Cardiac muscle cell (in vitro differentiated cells and primary cell): ENCODE results near the gene ILDR2. TPM values are rescaled to one million over a fixed set of nuclear protein-coding genes. Genes with fewer than 3 reads are reported as not detected.

Source experiments
- DNase-seq, 2 donors: peaks; one replicate each; pipeline versions ENCODE4 v3.0.0 to v3.0.0-alpha.2; 2010 to 2017; ENCODE audit warnings: low read depth in 1 of 2, low spot score in 1 of 2
- H3K27ac ChIP-seq: fragments of 200-600 bp; sonication (generic); 2 replicates; pipeline ENCODE4 v1.5.1; 2016
- H3K27me3 ChIP-seq: fragments of 200-600 bp; sonication (generic); 2 replicates; pipeline ENCODE4 v1.6.0; 2016; ENCODE audit warnings: control low read depth
- H3K36me3 ChIP-seq: fragments of 200-600 bp; sonication (generic); 2 replicates; pipeline ENCODE4 v1.5.1; 2016; ENCODE audit warnings: control low read depth
- H3K4me1 ChIP-seq: fragments of 200-600 bp; sonication (generic); 2 replicates; pipeline ENCODE4 v1.8.1; 2017; ENCODE audit warnings: low read depth, mild to moderate bottlenecking, mixed run types
- H3K4me3 ChIP-seq: fragments of 200-600 bp; sonication (generic); 2 replicates; pipeline ENCODE4 v1.5.1; 2016; ENCODE audit warnings: mild to moderate bottlenecking
- H3K9me3 ChIP-seq: fragments of 200-600 bp; sonication (generic); 2 replicates; pipeline ENCODE4 v1.5.1; 2017; ENCODE audit warnings: low read depth, mild to moderate bottlenecking, control low read depth
- polyA plus RNA-seq: library from polyadenylated mRNA; unstranded; fragments of >200 nt; fragmentation: Nextera tagmentation; extraction: Ambion mirVana; gene quantifications from 2 replicates; pipeline ENCODE4 v1.2.1, GENCODE V29; 2016
- total RNA-seq: library from RNA; depleted of rRNA; stranded (reverse); fragments of >200 nt; gene quantifications from 2 replicates; pipeline ENCODE4 v1.2.3, GENCODE V29; 2016
- TF ChIP-seq, protein P1 (sequence below): IDR thresholded peaks from 2 replicates; pipeline ENCODE4 v1.5.1; 2012; ENCODE audit warnings: low read depth, mild to moderate bottlenecking, low read length

The ILDR2 gene
- total and polyA plus RNA-seq, 2 experiments from 2014 or later: 3.3 to 12.3 TPM

DNA sequence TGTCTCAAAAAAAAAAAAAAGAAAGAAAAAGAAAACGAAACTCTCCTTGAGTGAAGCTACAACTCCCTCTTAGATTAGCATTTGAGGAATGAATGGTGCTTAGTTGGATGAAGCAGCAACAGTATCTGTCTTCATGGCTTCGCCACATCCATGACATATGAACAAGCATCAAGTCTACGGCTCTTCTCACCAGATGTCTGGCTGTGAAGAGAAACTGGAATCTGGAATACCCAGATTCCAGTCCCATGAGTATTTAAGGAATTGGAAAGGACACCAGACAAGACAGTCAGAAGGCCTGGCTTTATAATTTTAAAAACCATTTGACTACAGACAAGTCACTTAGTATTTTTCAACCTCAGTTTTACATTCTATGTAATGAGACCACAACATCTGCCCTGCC lies 61.2 kb downstream of the ILDR2 start:
- Histone ChIP-seq H3K27me3 (peaks cover 5% of the 10 kb centered on the region), H3K27ac (no peak overlapping the region), H3K4me3 (no peak overlapping the region), H3K9me3 (no peaks in the 10 kb centered on the region), H3K4me1 (peaks cover 7% of the 10 kb centered on the region), H3K36me3 (no peaks in the 10 kb centered on the region)
- DNase-seq: no peak
- TF ChIP-seq, protein P1, sequence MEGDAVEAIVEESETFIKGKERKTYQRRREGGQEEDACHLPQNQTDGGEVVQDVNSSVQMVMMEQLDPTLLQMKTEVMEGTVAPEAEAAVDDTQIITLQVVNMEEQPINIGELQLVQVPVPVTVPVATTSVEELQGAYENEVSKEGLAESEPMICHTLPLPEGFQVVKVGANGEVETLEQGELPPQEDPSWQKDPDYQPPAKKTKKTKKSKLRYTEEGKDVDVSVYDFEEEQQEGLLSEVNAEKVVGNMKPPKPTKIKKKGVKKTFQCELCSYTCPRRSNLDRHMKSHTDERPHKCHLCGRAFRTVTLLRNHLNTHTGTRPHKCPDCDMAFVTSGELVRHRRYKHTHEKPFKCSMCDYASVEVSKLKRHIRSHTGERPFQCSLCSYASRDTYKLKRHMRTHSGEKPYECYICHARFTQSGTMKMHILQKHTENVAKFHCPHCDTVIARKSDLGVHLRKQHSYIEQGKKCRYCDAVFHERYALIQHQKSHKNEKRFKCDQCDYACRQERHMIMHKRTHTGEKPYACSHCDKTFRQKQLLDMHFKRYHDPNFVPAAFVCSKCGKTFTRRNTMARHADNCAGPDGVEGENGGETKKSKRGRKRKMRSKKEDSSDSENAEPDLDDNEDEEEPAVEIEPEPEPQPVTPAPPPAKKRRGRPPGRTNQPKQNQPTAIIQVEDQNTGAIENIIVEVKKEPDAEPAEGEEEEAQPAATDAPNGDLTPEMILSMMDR: no peak

DNA sequence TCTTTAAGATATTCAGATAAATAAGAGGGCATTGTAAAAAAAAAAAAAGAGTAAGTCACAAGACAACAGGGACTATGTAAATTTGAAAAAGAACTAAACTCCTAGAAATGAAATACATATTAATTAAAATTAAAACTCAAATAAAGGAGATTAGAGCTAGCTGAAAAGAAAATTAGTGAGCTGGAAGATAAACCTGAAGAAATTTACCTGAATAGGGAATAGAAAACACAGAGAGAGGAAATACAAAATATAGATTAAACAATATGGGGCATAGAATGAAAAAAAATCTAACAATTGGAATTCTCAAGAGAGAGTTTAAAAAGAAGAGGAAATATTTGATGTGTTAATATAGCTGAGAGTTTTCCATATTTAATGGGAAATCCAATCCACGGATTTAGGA lies 63.7 kb downstream of the ILDR2 start:
- Histone ChIP-seq H3K4me3 (no peak overlapping the region), H3K27me3 (no peaks in the 10 kb centered on the region), H3K36me3 (no peaks in the 10 kb centered on the region), H3K27ac (no peak overlapping the region), H3K4me1 (no peaks in the 10 kb centered on the region), H3K9me3 (no peaks in the 10 kb centered on the region)
- DNase-seq: no peak
- TF ChIP-seq, protein P1: no peak

DNA sequence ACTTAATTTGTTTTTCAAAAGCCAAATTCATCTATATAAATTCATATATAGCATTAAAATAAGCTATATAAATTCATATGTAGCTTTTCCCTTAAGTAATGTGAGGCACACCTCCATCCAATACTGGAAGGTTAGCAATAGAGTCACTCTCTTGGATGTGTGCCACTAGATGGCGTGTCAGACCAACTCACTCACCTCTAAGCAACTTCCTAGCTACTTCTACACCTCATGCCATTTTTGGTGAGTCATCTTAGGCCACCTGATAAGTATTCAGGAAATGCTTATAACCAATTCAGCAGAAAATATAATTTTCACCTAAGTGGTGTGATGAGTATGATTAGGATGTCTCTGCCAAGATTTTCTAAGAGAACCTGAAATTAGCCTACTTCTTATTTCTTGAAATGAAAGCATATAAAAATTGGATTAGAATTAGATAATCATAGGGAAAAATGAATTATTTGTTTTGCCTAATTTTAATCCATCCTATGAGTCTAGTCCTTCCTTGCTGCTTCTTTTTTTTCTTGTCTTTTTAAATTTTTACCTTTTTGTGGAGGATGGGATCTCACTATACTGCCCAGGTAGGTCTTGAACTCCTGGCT lies 64.8 kb downstream of the ILDR2 start:
- DNase-seq: peak; percentile 87 to 91
- Histone ChIP-seq H3K4me3 (no peak overlapping the region), H3K36me3 (no peaks in the 10 kb centered on the region), H3K27me3 (no peaks in the 10 kb centered on the region), H3K27ac (no peak overlapping the region), H3K9me3 (no peaks in the 10 kb centered on the region), H3K4me1 (no peaks in the 10 kb centered on the region)
- TF ChIP-seq, protein P1: peak; percentile 72

GRCh38 chr1:166908942-166909341 lies 66.4 kb downstream of the ILDR2 start:
- TF ChIP-seq, protein P1: no peak
- DNase-seq: no peak
- Histone ChIP-seq H3K27ac (no peak overlapping the region), H3K9me3 (no peaks in the 10 kb centered on the region), H3K4me3 (no peak overlapping the region), H3K4me1 (no peaks in the 10 kb centered on the region), H3K36me3 (no peaks in the 10 kb centered on the region), H3K27me3 (no peaks in the 10 kb centered on the region)

DNA sequence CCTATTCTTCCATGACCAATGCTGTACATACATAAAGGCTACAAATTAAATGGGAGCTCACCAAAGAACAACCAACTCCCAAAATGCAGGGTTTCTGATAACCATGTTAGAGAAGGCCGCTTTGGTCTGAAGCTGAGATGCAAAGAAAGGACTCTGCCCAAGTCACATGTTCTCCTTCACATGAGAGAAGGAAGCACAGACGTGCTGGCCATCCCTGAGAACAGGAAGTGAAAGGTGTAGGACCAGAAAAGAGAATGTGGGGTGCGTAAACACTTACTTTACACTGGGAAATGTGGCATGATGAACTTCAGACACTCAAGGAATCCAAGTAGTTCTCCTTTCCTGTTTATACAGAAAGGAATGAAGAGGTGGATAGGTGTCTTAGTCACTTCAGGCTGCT lies 67.6 kb downstream of the ILDR2 start:
- no peak for DNase-seq
- Histone ChIP-seq H3K27ac (no peak overlapping the region), H3K4me3 (no peak overlapping the region), H3K36me3 (no peaks in the 10 kb centered on the region), H3K4me1 (no peaks in the 10 kb centered on the region), H3K9me3 (no peaks in the 10 kb centered on the region), H3K27me3 (no peaks in the 10 kb centered on the region)
- TF ChIP-seq, protein P1: no peak
